KMS-11 (cell line): ENCODE data around the gene PLA2G2C.

ENCODE experiments used
- H2AFZ ChIP-seq: fragments of 200-600 bp; sonication (generic); 2 replicates; pipeline ENCODE4 v1.6.1; 2016; ENCODE audit warnings: antibody characterized with exemption, mixed run types, low read depth
- H3K27ac ChIP-seq: fragments of 200-600 bp; sonication (generic); 2 replicates; pipeline ENCODE4 v1.6.1; 2016; ENCODE audit warnings: mild to moderate bottlenecking, mixed run types
- H3K27me3 ChIP-seq: fragments of 200-600 bp; sonication (generic); 2 replicates; pipeline ENCODE4 v1.6.1; 2017; ENCODE audit warnings: mild to moderate bottlenecking, low read depth, mixed run types, moderate library complexity; ENCODE audit not compliant: insufficient read depth
- H3K36me3 ChIP-seq: fragments of 200-600 bp; sonication (generic); 2 replicates; pipeline ENCODE4 v1.6.1; 2017; ENCODE audit warnings: mild to moderate bottlenecking, mixed run types; ENCODE audit not compliant: insufficient read depth
- H3K4me1 ChIP-seq: fragments of 200-600 bp; sonication (generic); 2 replicates; pipeline ENCODE4 v1.6.1; 2016; ENCODE audit warnings: mild to moderate bottlenecking, low read depth, mixed run types; ENCODE audit not compliant: poor library complexity, severe bottlenecking
- H3K4me2 ChIP-seq: fragments of 200-600 bp; sonication (generic); 2 replicates; pipeline ENCODE4 v1.7.0; 2016; ENCODE audit warnings: mild to moderate bottlenecking, mixed run types
- H3K4me3 ChIP-seq: fragments of 200-600 bp; sonication (generic); IDR thresholded peaks from 2 replicates; pipeline ENCODE4 v1.6.1; 2017; ENCODE audit warnings: low read depth, low read length, mixed read lengths; ENCODE audit not compliant: insufficient read depth
- H3K79me2 ChIP-seq: fragments of 200-600 bp; sonication (generic); 2 replicates; pipeline ENCODE4 v1.6.1; 2016; ENCODE audit warnings: low read depth, mixed run types; ENCODE audit not compliant: insufficient read depth
- H3K9ac ChIP-seq: fragments of 200-600 bp; sonication (generic); 2 replicates; pipeline ENCODE4 v1.6.1; 2016; ENCODE audit warnings: mild to moderate bottlenecking, mixed run types
- H4K20me1 ChIP-seq: fragments of 200-600 bp; sonication (generic); 2 replicates; pipeline ENCODE4 v1.6.1; 2016; ENCODE audit warnings: mild to moderate bottlenecking, mixed run types; ENCODE audit not compliant: insufficient read depth
- TF ChIP-seq, protein P1 (sequence below): fragments of 200-600 bp; sonication (generic); conservative IDR thresholded peaks from 2 replicates; pipeline ENCODE4 v1.6.1; 2017; ENCODE audit warnings: low read depth, mild to moderate bottlenecking, antibody characterized with exemption, low read length, moderate library complexity, mixed read lengths

The PLA2G2C gene

DNA sequence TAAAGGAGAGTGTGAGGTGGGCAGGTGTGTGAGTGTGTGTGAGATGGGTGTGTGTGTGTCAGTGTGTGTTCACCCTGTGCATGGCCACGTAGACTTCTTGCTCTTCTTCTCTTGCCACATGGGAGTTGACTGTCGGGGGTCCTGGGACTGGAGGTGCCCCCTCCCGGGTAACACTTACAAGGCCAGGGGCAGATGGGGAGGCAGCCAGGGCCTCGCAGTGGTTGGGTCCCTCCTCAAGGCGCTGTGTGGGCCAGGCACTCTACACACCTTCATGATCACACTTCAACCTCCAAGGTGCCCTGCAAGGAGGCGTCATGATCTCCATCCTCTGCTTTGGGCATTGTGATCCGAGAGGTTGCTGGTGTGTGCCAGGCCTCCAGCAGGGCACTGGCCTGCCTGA, 44.9 kb downstream of the PLA2G2C start:
- Histone ChIP-seq H3K4me1 (no peaks in the 10 kb centered on the region), H3K4me2 (no peak overlapping the region), H3K9ac (no peak overlapping the region), H4K20me1 (no peaks in the 10 kb centered on the region), H2AFZ (no peak overlapping the region), H3K4me3 (no peak overlapping the region), H3K27me3 (peaks cover 14% of the 10 kb centered on the region), H3K36me3 (no peaks in the 10 kb centered on the region), H3K79me2 (no peaks in the 10 kb centered on the region), H3K27ac (no peak overlapping the region)
- TF ChIP-seq, protein P1, sequence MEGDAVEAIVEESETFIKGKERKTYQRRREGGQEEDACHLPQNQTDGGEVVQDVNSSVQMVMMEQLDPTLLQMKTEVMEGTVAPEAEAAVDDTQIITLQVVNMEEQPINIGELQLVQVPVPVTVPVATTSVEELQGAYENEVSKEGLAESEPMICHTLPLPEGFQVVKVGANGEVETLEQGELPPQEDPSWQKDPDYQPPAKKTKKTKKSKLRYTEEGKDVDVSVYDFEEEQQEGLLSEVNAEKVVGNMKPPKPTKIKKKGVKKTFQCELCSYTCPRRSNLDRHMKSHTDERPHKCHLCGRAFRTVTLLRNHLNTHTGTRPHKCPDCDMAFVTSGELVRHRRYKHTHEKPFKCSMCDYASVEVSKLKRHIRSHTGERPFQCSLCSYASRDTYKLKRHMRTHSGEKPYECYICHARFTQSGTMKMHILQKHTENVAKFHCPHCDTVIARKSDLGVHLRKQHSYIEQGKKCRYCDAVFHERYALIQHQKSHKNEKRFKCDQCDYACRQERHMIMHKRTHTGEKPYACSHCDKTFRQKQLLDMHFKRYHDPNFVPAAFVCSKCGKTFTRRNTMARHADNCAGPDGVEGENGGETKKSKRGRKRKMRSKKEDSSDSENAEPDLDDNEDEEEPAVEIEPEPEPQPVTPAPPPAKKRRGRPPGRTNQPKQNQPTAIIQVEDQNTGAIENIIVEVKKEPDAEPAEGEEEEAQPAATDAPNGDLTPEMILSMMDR, result no peak

DNA sequence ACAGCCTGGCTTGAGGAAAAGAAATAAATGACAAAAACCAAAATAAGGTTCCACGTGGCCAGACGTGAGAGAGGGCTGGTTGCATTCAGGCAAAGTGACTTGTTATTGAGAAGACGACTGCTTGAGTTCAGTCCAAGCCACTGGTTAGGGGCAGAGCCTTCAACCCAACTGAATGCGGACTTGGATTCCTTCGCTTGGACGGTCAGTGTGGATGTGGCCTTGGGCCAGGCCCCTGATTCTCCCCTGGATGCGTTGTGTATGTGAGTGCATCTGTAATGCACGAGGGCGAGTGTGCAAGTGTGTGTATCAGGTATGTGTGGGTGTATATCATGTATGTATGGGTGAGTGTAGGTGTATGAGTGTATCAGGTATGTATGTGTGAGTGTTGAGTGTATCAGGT, 45.3 kb downstream of the PLA2G2C start:
- H3K27me3 ChIP-seq, result peaks cover 12% of the 10 kb centered on the region
- H3K4me3 ChIP-seq, result no peak overlapping the region
- no peaks in the 10 kb centered on the region for H3K4me1 ChIP-seq
- H3K36me3 ChIP-seq, result no peaks in the 10 kb centered on the region
- no peak overlapping the region for H3K27ac ChIP-seq
- no peaks in the 10 kb centered on the region for H3K79me2 ChIP-seq
- H2AFZ ChIP-seq, result no peak overlapping the region
- no peaks in the 10 kb centered on the region for H4K20me1 ChIP-seq
- no peak overlapping the region for H3K9ac ChIP-seq
- H3K4me2 ChIP-seq, result no peak overlapping the region
- TF ChIP-seq, protein P1, result no peak

DNA sequence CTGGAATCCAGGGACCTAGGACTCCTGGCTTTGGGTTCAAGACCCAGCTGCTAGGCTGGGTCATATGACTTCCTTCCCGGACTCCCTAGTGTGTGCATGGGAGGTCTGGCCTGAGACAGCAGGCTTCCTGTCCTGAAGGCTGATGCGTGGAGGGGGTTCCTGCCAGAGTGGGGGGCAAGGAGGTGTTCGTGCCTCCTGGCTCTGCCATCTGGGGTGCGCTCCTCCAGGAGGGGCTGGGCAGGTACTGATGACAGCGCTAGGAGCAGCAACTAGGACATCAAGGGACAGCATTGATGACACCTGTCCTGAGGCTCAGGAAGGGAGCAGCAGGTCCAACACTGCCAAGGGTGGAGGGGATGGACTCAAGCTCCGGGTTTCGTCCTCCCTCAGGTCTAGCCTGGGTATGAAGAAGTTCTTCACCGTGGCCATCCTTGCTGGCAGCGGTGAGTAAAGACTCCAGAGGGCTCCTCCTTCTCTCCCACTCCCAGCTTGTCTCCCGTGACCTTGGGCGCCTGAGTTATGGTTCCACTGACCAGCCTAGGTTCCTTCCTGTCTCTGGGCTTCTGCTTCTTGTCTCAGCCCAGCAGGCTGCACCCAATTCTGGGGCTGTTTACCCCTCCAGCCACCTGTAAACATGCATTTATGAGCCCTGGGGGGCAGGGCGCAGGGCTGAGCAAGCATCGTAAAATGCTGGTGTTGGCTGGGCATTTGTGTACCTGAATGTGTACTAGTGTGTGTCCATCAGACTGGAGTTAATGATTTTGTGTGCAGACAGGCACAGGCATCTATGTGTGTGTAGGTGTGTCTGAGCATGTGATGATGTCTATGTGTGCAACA, 46.3 kb downstream of the PLA2G2C start:
- no peaks in the 10 kb centered on the region for H3K4me1 ChIP-seq
- no peaks in the 10 kb centered on the region for H3K36me3 ChIP-seq
- no peaks in the 10 kb centered on the region for H4K20me1 ChIP-seq
- TF ChIP-seq, protein P1, result no peak
- H3K27me3 ChIP-seq, result peaks cover 12% of the 10 kb centered on the region
- H3K4me3 ChIP-seq, result no peak overlapping the region
- no peak overlapping the region for H3K27ac ChIP-seq
- H3K79me2 ChIP-seq, result no peaks in the 10 kb centered on the region
- no peak overlapping the region for H3K4me2 ChIP-seq
- no peak overlapping the region for H3K9ac ChIP-seq
- H2AFZ ChIP-seq, result no peak overlapping the region

DNA sequence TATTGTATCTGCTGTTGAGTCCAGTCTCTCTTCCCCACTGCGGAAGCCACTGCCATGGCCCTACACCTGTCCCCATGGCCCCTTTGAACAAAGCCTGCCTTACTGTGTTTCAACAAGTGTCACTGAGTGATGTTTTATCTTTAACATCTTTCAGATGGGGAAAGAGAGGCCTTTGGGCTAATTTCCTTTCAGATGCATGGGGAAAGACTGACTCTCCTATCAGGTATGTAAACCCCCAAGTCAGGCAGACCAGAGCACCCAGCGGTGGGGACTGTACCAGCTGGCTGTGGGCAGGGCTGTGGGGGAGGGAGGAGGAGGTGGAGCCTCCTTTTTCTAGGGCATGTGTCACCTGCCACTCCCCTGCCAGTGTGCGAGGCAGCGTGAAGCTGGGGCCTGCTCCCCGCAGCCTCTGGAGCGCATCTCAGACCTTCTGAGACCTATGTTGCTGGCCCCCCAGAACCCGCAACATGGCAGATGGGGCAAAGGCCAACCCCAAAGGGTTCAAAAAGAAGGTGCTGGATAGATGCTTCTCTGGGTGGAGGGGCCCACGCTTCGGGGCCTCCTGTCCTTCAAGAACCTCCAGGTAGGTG, 47.3 kb downstream of the PLA2G2C start, which contains the start of gene PLA2G2F:
Gene PLA2G2F (plus strand): TSS at position 363 of the 590 bp plus-strand sequence. CDS start 105 bp downstream, at position 468.
- H3K36me3 ChIP-seq, result no peaks in the 10 kb centered on the region
- no peak within 1 kb of the TSS for H3K9ac ChIP-seq
- no peaks in the 10 kb centered on the region for H4K20me1 ChIP-seq
- H3K4me1 ChIP-seq, result no peaks in the 10 kb centered on the region
- H3K27me3 ChIP-seq, result peaks cover 12% of the 10 kb centered on the region
- H3K4me3 ChIP-seq, result no peak within 1 kb of the TSS
- no peak within 1 kb of the TSS for H2AFZ ChIP-seq
- H3K79me2 ChIP-seq, result no peaks in the 10 kb centered on the region
- H3K4me2 ChIP-seq, result no peak within 1 kb of the TSS
- no peak within 1 kb of the TSS for H3K27ac ChIP-seq
- TF ChIP-seq, protein P1, result no peak
